ENCODE measurements around the gene GNG11.

GNG11 gene

DNA sequence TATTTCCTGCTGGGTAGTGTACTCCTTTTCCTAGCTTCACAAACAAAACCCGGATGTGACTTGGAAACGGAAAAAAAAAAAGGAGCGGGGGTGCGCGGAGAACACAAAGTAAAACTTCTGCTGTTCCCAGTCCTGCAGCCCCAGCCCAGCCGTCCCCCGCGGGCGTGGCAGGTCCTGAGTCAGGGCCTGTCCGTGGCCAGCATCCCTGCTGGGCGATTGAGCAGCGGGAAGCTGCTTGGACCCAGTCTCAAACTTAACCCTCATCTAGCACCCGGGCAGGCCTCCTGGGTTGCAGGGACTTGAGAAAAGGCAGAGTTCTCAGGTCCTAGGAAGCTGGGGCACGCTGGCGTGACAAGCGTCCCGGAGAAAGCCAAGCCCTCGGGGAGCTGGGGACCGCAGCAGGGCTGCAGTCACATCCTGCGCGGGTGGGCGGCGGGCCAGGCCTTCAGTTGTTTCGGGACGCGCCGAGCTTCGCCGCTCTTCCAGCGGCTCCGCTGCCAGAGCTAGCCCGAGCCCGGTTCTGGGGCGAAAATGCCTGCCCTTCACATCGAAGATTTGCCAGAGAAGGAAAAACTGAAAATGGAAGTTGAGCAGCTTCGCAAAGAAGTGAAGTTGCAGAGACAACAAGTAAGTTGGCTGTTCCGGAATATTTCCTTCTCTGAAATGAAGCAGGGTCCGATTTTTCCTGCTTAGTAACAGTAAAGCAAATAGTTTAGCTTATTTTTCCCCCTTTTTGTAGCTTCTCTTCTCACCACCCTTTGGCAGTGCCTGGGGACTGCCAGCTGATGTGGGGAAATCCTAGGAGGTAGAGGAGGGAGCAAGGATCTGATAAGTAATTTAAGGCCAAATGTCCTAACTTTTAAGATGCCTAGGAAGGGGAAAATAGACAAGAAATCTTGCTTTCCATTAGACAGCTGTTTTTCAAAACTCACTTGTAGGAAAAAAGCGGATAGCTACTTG lies at the start of gene GNG11:
Gene GNG11 (plus strand): TSS at position 129 of the 960 bp plus-strand sequence. CDS start 403 bp downstream, at position 532.
- no peak for DNase-seq (ENCODE audit: extremely low read depth in 1 of 2, low read depth in 1 of 2)

DNA sequence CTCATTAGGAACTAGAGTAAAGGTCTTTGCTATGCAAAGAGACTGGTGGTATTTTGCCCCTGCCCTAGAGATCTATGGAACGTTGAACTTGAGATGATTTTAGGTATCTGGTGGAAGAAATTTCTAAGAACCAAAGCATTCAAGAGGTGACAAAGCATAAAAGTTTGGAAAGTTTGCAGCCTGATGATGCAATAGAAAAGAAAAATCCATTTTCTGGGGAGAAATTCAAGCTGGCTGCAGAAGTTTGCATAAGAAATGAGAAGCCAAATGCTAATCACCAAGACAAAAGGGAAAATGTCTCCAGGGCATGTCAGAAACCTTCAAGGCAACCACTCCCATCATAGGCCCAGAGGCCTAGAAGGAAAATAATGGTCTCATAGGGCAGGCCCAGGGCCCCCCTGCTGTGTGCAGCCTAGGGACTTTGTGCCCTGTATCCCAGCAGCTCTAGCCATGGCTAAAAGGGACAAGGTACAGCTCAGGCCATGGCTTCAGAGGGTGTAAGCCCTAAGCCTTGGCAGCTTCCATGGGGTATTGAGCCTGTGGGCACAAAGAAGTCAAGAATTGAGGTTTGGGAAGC lies 47.4 kb upstream of the GNG11 start:
- no peak for DNase-seq (ENCODE audit: extremely low read depth in 1 of 2, low read depth in 1 of 2)

DNA sequence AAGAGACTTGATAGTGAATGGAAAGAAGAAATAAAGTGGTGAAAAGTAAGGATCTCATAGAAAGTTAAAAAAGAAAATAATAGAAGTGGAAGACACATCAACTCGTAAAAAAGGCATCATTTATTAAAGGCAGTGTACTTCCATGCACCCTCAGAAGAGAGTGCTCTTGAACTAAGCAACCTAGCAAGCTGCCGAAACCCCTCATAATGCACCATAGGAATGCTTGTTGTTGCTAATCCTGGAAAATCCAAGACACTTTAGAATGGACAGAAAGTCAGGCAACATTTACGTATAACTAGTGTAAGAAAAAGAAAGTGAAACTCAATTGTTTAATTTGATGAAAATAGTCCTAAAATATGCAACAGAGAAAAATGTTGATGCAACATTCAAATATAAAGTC lies 43.8 kb upstream of the GNG11 start:
- no peak for DNase-seq (ENCODE audit: extremely low read depth in 1 of 2, low read depth in 1 of 2)

DNA sequence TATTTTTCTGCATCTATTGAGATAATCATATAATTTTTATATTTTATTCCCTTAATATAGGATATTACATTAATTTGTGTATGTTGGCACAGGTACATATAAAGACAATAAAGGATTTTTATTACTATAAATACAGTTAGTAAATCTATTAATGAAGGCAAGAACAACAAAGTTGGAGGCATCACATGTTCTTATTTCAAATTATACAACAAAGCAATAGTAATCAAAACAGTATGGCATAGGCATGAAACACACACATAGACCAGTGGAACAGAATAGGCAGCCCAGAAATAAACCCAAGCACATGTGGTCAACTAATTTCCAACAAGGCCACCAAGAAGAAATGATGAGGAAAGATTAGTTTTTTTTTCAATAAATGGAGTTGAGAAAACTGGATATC lies 42.2 kb upstream of the GNG11 start:
- DNase-seq (ENCODE audit: extremely low read depth in 1 of 2, low read depth in 1 of 2): no peak

DNA sequence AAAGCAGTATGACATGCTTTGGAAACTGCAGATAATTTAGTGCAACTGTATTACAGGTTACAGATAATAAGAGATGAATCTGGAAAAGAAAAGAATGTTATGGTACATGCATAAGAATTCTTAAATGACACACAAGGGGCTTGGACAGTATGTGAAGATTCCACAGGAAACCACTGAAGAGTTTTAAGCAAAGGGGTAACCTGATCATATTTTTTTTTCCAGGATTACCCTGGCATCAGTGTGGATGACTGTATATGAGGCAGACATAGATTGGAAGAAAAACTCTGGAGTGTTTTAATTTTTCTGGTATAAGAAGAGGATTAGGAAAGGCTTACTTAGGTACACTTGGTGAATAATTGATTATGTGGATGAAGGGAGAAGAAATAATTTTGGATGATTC lies 39.1 kb upstream of the GNG11 start:
- no peak for DNase-seq (ENCODE audit: extremely low read depth in 1 of 2, low read depth in 1 of 2)

DNA sequence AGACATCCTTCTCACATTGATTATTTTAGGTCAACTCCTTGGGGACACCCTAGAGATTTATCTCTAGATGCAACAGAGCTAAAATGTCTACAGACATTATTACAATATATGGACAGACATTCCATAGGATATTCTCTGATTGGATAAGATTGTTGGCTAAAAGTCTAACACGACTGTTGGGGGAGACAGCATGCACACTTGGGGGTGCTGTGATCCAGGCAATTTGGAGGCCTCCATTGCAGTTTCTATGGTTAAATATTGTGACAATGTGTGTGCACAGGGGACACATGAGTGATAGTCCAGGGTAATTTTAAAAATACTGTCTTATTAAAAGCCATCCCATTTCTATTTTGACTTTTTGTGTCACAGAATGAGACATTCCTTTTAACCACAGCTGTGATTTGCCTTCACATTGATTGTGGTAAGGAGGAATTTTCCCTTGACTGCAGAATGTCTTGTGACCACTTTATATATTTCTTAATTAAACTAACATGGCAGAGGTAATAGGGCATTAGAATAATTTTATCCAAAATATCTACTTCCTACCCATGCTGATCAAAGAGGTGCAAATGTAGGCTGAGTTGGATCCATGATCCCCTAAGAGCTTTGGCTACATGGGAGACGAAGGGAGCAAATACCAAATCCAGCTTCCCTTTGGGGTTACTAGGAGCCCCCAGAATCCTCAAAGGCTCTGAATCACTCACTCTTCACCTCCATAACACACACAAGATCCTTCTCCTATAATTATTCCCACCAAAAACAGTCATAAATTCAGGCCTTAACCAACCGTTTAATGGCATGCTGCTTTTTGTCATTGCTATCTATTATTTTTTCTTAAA lies 38.2 kb upstream of the GNG11 start:
- DNase-seq (ENCODE audit: extremely low read depth in 1 of 2, low read depth in 1 of 2): no peak

DNA sequence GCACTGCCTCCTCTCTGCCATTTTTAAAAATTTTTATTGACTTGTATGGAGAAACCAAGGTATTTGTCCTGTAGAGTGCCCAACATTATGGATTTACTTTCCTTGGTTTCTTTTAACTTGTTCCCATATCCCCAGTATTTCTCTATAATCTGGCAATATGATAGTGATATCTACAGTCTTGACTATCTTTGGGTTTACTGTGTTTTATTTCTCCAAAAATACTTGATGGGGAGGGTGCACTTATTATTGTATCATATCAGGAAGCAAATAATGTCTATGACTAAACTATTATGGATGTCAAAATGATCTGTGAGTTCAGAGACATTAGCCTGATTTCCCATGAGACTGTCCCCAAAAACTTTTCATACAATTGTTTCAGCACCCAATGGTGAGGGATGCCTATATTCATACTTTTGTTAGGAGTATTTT lies 37.6 kb upstream of the GNG11 start:
- no peak for DNase-seq (ENCODE audit: extremely low read depth in 1 of 2, low read depth in 1 of 2)

DNA sequence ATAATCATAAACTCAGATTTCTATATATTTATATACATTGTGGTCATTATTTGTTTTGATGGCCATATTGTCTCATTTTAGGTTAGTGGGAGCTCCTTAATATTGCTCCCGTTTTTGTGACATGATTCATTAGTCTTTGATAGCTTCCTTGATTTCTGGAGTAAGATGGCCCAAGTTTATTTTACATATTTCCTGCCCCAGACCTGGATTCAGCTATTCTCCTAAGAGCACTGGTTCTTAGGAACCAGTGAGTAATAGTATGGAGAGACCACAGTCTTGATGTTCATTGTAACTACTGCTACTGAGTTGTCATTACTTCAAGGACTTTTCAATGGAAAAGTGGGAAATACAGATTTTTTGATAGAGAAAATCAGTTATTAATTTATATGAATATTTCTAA lies 37.0 kb upstream of the GNG11 start:
- no peak for DNase-seq (ENCODE audit: extremely low read depth in 1 of 2, low read depth in 1 of 2)

DNA sequence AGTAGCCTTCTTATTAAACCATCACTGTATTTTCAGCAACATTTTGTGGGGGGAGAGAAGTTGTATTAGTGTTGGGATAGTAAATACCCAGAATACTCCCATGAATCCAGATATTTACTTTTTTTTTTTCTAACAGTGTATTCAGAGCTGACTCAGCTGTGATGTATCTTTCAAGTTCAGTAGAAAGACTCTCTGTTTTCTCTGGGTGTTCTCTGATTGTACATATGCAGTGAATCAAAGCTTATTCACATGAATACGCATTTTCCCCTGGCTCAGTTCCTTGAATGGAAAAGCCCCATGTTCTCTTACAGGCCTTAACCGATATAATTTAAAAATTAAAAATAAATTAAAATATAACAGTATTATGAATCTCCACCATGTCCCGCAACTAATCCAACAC lies 32.3 kb upstream of the GNG11 start:
- DNase-seq (ENCODE audit: extremely low read depth in 1 of 2, low read depth in 1 of 2): no peak

DNA sequence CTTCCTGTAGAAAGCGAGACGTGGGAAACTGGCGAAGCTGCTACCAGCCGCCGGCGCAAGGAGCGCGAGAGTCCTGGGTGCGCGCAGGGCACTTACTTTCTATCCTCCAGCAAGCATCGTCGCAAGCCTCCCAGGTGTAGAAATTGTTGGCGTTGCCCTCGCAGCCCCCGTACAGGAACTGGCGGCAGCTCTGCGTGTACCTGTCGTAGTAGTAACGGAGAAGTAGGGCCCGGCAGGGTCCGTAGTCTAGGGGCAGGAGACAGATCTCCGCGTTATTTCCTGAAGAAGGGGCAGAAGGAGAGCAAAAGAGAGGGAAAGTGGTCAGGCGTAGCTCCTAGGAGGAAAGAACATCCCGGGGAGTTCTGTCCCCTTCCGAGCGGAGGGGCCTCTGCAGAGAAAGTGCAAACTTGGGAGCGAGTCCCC lies 31.5 kb upstream of the GNG11 start:
- no peak for DNase-seq (ENCODE audit: extremely low read depth in 1 of 2, low read depth in 1 of 2)

DNA sequence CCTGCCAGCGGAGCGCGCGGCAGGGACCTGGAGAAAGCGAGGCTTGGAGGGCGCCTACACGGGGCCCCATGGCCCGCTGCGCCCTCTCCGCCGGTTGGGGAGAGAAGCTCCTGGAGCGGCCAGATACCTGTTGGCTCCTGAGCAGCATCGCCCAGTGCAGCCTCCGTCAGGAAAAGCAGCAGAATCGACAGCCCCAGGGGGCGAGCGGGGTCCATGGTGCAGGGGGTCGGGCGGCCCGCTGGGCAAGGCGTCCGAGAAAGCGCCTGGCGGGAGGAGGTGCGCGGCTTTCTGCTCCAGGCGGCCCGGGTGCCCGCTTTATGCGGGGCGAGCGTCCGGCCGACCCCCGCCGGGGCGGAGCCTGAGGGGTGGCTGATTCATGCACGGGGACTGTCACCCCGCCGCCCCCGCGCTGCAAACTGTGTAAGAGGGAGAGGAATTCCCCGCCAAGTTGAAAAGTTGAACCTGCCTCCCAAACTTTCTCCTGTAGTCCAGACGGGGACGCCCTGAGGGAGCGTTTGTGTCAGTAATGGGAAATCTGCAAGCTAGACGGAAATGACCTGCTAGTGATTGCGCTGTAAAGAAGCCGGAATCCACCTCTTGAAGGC lies 31.0 kb upstream of the GNG11 start, which contains the start of gene TFPI2:
Gene TFPI2 (minus strand): TSS at position 290 of the 605 bp plus-strand sequence. CDS start 75 bp downstream, at position 215.
- DNase-seq (ENCODE audit: extremely low read depth in 1 of 2, low read depth in 1 of 2): no peak

DNA sequence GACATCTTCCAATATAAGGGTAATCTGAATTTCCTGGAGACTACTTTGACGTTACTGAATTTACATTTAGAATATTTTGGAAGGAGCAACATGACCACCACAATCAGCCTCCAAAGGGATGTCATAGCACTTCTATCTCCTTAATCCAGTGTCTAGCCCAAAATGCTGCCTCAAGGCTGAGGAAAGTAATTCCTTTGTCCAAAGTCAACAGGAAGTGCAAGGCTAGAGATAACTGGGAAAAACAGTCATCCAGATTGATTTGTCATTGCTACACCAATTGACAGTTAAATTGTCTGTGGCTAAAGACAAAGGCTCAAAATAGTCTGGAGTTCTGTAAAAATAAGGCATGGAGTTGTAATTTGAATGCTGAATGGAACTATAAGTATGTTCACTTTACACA lies 27.1 kb upstream of the GNG11 start:
- DNase-seq (ENCODE audit: extremely low read depth in 1 of 2, low read depth in 1 of 2): no peak

DNA sequence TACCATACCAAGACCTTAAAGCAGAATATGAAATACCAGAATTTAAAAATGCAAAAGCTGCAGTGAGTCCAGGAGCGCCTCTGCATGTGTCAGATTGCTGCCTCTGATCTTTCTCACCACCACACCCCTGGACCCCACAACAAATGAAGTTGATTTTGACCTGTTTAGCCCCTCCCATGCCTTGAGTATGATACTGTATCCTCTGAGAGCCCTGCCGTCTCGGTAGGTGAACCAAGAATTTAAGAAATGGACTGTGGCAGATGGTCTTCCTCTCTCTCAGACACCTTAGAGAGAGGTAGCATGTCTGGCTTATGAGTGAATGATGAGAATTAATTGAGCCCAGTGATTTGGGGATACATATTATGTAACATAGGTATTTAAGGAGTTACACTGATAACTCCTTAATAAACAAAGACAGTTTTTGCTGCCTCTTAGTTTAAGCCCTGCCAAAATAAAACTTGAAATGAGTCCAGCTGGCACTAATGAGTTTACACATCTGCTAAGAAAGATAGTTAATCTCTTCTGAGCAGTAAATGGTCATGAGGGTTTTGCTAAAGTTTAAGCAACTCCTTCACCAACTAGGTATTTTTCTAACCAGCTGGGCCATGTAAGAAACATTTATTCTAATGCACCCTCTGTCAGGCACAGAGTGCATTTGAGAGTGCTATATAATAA lies 26.4 kb upstream of the GNG11 start:
- no peak for DNase-seq (ENCODE audit: extremely low read depth in 1 of 2, low read depth in 1 of 2)

DNA sequence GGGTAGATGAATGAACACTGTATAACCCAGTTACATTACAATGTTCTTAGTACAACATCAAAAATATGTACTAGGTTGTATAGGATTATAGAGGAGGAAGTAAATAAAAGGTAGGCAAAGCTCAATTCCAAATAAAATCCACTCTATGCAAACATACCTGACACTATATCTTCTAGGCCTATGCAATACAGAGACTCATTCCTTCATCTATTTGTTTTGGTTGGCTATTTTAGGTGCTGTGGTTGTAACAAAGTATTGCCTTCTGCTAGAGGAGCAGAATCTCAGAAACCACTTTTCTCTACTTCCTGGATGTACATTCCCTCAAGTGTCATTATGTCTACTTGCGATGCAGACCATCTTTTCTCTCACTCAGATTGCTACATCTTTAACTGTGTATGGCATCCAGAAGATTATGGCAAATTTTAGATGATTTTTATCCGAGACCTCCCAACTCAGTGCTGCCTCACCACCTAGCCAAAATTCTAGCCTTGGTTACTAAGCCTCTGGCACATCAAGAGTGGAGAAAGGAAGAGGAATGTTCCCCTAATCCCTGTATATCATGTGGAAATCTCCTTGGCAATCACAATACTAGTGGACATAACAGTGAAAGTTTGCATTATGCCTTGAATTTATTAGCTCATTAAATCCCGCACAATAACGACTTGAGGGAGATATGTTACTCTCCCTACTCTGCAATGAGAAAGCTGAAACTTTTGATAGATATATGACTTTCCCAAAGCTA lies 25.5 kb upstream of the GNG11 start:
- DNase-seq (ENCODE audit: extremely low read depth in 1 of 2, low read depth in 1 of 2): no peak

DNA sequence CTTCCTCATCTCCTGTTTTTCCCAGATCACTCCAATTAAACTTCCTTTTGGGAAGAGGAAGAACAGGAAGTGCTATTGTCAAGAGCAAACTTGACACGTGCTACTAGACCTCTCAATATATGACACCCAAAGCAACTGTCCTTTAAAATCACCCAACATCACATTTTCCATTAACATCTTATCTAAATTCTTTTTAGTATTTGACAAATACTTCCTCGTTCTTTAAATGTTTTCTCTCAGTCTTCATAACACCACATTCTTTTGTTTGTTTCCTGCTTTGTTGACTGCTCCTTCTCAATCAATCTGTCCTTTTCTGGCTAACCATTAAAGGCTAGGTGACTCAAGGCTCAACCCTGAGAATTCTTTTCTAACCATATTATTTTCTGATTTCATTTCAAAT lies 23.9 kb upstream of the GNG11 start:
- DNase-seq (ENCODE audit: extremely low read depth in 1 of 2, low read depth in 1 of 2): no peak

DNA sequence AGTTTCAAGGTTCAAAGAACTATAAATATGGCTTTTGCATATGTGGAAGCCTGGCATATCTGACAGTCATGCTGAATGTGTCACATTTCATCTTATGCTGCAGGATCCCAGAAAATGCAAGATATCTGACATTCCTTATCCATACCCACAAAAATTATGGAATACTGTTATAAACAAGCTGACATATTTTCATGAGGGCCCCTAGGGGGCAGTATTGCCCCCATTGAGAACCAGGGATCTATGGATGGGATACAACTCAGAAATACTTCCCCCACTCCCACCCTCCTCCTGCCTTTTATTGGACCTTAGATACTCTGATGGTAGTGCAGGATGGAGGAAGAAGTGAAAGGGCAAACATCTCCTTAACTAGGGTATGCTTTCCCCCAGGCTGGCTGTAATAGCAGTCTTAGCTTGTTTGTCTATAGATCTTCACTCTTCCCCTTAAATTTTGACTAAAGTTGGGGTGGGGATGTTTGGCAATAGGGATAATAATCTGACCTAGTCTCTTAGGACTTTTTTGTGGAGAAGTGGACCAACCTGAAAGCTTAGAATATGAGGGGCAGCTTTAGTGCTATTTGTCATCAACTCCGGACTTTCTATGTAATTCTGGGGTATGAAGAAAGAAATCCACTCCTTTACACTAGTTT lies 18.6 kb upstream of the GNG11 start:
- no peak for DNase-seq (ENCODE audit: extremely low read depth in 1 of 2, low read depth in 1 of 2)

DNA sequence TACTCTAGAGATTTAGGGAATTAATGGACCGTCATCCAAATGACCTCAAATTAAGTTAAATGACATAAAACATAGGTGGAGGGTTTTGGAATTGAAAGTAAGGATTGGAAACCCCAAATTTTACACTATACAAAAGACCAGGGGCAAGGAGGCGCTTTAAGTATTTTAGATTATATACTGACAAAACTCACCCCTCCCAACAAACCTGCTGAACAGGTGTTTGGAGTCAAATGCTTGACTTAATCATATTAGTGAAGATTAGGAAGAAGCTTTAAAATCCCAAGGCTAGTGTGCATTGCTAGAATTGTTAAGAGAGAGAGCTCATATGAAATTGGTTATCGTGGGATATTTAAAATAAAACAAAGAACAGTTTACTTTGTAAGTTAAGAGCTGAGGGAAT lies 15.3 kb upstream of the GNG11 start, which contains the start of gene GNGT1:
Gene GNGT1 (plus strand): TSS at position 301 of the 400 bp plus-strand sequence. CDS start 180 bp downstream, outside the sequence.
- no peak for DNase-seq (ENCODE audit: extremely low read depth in 1 of 2, low read depth in 1 of 2)

DNA sequence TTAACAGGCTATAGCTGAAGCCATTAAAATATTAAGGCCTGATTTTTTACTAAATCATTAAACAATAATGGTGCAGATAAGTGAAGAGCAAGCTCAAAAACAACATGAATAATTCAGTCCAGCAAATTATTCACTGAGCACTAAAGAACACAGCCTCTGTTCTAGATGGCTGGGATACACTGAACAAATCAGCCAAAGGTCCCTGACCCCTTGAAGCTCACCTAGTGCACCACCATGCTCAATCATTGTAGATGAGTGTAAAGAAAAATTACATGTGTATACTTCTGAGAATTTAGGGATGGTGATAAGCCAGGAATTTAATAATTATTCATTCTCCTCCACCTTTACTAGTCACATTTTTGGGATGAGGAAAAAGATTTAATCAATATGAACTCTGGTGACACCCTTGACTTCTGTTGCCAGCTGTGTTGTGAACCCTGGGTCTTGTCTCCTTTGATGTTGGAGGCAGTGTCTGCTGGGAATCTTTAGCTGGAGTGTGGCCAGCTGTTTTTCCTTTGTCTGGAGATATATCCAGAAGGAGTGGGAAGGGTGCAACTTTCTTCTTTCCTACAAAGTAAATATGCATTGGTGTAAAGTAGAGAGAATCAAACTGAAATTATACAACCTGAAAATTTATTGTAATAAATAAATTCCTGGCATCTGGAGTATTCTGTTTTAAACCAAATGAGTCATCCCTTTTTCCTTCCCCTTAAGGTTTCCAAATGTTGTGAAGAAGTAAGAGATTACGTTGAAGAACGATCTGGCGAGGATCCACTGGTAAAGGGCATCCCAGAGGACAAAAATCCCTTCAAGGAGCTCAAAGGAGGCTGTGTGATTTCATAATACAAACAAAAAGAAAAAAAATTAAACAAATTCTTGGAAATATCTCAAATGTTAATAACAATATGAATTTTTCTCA lies 11.2 kb upstream of the GNG11 start:
- no peak for DNase-seq (ENCODE audit: extremely low read depth in 1 of 2, low read depth in 1 of 2)
